Measurements from ENCODE around the gene EEPD1.
"Not testable (repeated sequence)": the region's sequence is repeated elsewhere in the genome, so short reads cannot be mapped to it uniquely, and the experiment has no call there.

The EEPD1 gene

DNA sequence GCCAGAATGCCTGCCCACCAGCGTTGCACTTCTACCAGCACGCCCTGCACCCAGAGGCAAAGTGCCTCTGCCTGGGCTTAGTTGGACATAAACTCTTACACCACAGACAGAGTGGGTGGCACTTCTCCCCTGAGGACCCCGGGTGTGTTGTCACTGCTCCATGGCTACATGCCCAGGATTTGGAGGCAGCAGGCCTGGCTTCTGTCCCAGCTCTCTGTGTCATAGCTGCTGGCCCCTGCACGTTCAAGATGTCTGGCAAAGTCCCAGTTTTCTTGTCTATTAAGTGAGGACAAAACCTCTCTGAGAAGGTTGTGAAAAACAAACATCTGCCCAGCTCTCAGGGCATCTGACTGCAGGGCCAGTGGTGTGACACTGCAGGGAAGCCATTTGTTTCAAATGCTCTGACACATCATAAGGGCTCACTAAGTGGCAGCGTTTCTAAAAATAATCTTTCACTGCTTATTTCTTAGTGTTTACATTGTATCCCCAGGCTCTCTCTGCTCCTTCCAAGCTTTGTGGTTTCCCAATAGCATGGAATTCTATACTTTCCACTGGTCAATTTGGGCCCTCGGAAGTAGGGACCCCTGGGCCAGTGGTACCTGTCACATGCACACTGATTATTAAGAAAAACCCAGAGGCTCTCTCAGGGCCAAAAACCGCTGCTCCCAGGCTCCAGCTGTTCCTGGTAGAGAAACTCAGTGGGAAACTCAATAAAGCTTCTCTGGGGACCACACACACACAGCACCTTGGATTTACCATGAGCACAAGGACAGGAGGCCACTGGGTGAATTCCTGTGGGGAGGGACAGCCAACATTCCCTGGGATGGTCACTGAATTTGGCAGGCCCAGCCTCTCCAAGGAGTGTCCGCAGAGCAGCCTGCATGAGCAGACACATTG lies 150.4 kb downstream of the EEPD1 start:
- no peak for DNase-seq

DNA sequence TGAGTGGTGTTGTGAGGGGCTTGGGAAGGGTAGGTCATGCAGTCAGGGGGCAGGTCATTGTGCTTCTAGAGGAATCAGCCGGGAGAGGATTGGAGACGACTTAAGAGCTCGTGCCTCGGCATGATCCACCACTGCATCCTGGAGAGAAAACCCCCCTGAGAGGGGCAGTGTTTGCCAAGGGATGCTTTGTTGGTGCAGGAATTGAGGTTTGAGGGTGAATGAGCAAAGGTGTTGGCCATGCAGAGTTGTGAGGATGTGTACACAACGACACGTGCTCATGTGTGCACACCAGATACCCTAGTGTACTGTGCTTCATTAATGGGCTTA lies 151.0 kb downstream of the EEPD1 start:
- DNase-seq: no peak

DNA sequence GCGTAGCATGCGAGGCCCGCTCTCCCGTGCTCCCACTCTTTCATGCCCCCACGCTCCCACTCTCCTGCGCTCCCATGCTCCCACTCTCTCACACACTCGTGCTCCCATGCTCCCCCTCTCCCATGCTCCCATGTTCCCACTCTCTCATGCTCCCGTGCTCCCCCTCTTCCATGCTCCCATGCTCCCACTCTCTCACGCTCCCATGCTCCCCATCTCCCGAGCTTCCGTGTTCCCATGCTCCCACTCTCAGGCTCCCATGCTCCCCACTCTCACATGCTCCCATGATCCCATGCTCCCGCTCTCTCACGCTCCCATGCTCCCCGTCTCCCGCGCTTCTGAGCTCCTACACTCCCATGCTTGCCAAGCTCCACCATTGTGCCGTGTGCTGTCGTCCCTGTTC lies 152.2 kb downstream of the EEPD1 start:
- DNase-seq: no peak

DNA sequence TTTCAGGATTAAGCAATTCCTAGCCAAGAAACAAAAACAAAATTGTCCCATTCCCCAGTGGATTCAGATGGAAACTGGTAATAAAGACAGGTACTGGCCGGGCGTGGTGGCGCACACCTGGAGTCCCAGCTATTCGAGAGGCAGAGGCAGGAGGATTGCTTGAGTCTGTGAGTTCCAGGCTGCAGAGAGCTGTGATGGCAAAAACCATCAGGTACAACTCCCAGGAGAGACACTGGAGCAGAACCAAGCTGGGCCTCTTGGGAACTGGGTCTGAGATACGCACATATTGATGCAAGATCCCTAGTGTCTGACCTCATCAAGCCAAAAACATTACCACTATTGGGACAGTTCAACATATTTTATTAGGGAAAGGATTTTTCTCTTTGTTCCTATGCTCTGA lies 152.6 kb downstream of the EEPD1 start:
- DNase-seq: no peak

DNA sequence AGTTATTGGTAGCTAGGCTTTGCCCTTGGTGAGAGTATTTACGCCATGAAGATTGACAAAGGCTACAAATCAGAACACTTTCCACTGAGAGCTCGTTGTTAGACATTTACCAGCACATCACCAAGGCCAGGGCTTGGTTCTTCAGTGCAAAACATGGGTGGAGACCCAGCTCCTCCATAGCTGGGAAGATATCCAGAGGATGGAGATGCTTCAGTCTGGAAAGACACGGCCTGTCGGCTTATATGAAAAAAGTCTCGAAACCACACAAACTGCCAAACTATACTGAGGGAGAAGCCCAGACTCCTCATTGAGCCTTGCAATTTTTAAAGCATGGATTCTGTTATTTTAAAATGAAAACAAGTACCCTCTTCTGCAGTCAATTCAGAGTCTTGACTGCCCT lies 153.2 kb downstream of the EEPD1 start:
- no peak for DNase-seq

DNA sequence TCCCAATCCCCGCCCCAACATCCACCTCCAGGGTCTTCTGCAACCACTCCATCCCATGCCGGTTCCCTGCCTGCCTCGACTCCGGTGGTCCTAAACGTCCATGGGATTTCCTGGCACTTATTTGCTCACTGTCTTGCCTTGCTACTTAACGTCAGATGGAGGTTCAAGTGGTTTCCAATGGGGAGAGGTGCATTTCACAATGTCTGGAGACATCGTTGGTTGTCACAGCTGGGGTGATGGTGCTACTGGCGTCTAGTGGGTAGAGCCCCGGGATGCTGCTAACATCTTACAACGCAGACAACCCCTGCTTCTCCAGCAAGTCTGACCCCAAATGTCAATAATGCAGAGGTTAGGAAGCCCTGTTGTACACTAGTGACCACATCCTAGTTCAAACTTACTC lies 153.7 kb downstream of the EEPD1 start:
- no peak for DNase-seq

DNA sequence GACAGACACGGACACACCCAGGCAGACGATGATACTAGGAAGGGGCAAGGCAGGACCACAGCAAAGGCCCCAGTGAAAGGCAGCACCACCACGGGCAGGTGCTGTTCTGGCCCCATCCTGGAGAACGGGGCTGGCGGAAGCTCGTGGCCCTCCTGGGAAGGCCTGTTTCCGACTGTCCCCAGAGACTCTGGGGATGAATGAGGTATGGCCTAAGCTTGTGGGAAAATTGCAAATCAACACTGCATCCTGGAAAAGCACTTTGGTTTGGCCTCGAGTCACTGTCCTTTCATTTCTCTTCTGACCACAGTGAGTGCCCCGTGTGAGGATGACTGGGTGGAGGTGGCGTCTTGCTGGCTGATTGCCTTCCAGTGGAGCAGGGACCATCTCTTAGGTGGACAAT lies 155.0 kb downstream of the EEPD1 start:
- no peak for DNase-seq

DNA sequence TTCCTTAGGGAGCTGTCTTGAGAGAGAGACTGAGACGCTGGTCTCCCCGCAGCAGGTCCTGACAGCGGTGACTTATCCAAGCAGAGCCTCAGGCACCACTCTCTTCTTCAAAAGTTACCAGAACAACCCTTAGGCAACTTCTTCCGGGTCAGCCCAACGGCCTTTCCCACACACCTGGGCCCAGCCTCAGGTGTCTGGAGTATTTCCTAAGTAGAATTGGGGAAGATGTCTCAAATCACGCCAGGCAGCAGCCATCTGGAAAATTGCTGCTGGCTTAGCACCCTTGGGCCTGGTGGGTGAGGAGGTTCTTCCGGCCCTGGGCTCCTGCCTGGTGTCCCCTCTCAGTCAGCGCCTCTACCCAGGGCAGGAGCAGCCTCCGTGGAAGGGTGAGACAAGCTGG lies 156.2 kb downstream of the EEPD1 start:
- no peak for DNase-seq

DNA sequence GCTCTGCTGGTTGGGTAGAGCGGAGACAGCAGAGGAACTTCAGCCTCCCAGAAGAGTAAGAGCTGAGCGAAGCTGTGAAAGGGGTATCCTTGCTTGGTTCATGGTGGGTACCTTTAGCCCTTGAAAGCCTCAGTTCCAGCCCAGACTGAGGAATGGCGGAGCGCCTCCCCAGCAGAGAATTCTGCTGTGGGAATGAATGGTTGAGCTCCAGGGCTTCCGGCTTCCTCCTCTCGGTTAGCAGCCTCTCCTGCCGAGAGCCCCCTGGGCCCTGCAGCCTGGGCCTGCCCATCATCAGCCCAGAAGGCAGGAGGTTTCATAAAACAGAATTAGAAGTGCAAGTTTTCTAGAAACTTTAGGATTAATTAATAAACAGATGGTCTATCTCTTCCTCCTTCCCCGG lies 156.7 kb downstream of the EEPD1 start:
- DNase-seq: no peak

DNA sequence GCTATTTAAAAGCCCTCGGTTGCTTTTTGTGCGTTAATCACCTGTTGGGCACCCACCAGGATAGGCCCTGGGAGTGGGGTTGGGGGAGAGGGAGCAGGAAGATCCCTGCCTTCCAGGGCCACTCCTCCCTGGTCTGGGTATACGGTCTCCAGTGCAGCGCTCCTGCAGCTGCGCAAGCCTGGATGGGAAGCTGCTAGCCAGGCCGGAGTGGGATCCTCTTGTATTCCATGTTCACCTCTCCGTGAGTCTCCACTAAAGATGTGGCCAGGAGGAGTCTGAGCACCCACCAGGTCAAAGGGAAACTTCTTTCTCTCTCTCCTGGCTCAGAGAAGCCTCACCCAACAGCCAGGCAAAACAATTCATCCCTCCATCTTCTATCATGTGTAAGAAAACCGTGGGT lies 157.8 kb downstream of the EEPD1 start:
- DNase-seq: no peak

DNA sequence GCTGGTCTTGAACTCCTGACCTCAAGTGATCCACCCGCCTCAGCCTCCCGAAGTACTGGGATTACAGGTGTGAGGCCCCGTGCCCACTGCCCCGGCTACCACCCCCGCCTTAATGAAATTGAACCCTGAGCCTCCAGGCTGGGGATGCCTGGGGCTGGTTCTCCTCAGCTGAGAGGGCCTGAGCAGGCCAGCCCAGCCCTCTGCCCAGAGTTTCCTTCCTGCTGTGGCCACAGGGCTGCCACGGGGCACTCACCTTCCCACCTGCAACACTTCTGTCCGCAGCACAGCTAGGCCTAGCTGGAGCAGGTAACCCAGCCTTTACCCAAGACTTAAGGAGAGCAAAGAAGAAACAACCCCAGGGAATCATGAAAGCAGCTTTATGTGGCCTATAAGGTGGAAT lies 158.5 kb downstream of the EEPD1 start:
- no peak for DNase-seq

DNA sequence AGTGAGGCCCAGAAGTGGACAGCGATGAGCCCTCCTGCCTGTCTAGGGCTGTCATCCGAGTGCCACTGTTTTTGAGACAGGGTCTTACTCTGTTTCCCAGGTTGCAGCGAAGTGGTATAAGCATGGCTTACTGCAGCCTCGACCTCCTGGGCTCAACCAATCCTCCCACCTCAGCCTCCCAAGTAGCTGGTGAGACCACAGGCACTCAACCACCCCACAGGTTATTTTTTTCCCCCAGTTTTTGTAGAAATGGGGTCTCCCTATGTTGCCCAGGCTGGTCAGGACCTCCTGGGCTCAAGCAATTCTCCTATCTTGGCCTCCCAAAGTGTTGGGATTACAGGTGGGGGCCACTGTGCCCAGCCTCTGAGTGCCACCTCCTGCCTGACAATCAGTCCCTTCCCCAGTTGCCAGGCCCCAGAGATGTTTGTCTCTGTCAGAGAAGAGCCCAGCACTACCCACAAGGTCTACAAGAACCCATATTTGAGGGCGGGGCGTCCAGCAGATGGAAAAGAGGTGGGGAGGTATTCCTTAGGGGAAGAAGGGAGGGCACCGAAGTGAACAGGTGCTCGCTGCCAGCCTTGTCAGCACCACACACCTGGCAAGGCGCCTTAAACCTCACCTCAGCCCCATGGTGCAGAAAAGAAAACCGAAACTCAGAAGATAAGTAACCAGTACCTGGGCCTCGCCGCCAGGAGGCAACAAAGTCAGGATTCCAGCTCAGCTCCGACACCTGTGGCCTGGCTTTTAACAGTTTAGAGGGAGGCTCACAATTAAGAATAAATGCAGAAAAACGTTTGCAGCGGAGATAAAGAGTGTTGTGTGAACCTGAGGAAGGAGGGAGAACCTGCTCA lies 159.2 kb downstream of the EEPD1 start:
- DNase-seq: no peak

DNA sequence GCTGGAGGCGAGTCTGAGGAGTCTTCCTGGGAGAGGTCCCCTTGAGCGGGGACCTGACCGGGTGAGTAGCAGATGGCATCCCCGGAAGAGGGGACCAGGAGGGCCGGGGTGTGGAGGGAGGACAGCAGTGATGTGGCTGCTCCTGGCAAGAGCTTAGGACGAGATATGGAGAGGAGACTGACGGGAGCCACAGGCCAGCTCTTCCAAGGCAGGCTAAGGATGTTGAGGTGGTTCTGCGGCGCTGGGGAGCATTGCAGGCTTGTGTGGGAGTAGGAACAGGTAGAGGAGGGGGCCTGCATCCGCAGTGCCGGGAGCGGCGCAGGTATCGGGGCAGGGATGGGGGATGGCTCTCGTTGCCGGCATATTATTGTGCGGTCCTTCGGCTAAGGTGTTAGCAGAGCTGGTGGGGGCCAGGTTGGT lies 159.9 kb downstream of the EEPD1 start:
- DNase-seq: no peak

DNA sequence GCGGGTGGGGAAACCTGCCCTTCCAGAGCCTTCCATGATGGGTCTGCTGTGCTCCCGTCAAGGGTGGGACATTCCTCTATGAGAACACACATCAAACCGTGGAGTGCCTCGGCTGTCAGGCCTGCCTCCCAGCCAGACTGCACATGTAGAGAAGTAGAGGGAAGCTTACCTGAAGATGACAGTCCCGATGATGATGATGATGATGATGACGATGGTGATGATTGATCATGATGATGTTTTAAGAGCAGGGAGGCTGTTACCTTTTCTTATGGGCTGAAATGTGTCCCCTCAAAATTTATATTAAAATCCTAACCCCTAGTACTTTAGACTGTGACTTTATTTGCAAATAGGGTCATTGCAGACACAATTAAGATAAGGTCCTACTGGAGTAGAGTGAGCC lies 160.6 kb downstream of the EEPD1 start:
- DNase-seq: no peak

DNA sequence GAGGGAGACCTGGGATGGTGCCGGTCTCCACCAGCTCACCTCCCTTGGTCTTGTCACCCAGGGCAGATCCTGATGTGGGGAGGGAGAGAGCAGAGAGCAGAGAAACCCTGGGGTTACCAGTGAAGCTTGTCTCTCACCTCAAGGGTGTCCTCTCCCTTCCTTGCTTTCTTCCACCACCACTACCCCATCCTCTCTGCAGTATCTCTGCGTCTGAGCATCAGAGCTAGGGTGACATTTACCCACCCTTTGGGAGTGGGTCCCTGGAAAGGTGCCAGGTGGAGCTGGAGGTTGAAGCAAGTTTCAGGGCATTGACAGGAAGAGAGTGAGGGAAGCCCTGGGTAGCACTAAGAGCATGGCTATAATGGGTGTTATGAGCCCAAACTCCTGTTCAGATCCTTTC lies 161.4 kb downstream of the EEPD1 start:
- DNase-seq: no peak

DNA sequence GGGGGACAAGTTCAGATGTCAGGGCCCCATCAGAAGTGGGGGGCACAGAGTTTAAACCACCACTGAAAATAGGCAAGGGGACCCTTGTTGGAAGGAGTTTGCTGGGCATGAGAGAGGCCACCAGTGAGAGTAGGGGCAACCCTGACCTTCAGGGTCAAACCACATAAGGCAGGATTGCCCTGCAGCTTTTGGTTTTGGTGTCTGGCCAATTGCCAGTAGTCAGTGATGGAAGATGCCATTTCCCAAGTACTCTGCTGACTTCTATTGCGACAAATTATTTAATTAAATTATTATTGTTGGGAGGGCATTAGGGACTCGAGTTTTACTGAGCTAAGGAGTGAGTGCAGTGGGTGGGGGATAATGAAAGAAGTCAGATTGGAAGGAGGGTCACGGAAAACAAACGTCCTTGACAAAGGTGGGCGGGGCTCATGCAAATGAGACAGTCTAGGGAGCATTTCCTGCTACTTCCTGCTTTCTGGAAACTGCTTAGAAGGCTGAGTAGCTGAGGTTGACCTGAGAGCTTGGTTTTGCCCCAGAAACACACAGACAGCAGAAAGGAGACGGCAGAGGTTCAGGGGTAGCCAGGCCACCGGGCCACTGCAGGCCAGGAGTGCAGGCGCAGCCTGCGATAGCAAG lies 162.4 kb downstream of the EEPD1 start:
- DNase-seq: no peak

DNA sequence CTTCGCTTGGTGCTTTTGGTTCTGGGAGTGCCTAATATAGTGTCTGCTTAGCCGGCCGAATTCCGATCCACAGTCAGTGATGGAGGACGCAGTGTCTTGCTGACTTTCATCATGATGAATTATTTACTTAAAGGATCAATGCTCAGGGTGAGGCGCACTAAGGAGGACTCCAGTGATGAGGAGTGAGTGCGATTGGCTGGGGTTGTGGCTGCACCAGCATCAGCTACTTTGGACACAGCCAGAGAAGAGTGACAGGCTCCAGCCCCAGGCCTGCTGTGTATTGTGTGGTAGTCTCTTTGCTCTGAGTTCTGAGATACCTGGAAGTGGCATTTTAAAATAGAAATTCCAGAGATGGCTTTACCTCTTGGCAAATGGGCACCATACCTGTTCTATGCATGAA lies 163.3 kb downstream of the EEPD1 start:
- DNase-seq: no peak

DNA sequence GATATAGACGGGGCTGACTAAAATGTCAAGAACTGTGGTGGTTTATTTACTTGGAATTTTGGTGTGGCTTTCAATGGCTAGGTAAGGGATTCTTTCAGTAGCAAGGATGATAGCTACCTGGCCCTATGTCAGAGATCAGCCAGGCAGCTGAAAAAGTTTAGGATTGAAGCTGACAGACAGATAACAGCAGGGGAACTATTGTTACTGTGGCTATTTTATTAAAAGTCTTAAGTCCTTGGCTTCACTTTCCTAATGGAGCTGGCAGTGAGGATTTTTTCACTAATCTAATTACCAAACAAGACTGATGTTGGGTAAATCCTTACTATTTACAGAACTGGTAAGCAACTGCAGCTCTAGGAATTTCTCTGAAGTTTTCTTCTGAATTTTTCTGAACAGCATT lies 164.2 kb downstream of the EEPD1 start:
- DNase-seq: no peak

DNA sequence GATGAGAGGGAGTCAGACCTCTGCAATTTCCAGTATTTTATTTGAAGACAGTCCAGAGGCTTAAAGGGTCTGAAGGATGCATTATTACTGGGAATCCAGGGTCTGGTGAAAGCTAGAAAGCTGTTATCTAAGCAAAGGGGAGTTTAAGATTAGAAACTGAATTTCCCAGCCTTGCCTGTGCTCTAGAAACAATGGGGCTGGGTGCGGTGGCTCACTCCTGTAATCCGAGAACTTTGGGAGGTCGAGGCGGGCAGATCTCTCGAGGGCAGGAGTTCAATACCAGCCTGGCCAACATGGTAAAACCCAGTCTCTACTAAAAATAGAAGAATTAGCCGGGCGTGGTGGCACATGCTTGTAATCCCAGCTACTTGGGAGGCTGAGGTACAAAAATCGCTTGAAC lies 165.1 kb downstream of the EEPD1 start:
- DNase-seq: no peak

DNA sequence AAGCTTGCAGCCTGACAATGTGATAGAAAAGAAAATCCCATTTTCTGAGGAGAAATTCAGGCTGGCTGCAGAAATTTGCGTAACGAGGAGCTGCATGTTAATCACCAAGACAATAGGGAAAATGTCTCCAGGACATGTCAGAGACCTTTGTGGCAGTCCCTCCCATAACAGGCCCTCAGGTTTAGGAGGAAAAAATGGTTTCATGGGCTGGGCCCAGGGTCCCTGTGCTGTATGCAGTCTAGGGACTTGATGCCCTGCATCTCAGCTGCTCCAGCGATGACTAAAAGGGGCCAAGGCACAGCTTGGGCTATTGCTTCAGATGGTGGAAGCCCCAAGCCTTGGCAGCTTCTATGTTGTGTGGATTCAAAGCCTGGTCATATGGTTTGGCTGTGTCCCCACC lies 168.2 kb downstream of the EEPD1 start:
- not testable (repeated sequence) for DNase-seq

DNA sequence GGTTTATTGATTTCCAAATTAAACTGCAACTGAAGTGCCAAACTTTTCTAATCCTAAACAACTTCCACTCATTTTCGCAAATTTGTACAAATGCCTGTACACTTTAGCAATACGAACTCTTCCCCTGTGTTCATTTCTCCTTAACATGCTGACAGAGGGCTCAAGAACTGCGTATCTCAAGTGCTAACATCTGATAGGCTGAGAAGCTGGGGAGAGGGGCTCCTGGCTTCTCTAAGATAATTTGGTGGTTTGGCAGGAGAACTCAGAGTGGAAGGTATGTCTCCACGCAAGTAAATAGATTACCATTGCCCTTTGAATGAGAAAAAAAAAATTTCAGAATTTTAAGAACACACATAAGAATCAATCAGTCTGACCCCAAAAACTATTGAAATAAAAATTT lies 183.3 kb downstream of the EEPD1 start:
- DNase-seq: no peak

DNA sequence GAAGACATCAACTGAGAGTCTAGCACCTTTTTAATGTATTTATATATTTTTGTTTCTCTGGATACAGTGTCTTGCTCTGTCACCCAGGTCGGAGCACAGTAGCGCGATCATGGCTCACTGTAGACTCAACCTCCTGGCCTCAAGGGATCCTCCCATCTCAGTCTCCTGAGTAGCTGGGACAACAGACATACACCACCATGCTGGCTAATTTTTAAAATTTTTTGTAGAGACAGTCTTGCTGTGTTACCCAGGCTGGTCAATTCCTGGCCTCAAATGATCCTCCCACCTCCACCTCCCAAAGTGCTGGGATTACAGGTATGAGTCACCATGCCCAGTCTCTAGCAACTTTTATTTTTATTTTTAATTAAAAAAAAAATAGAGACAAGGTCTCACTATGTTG lies 185.2 kb downstream of the EEPD1 start:
- DNase-seq: no peak

DNA sequence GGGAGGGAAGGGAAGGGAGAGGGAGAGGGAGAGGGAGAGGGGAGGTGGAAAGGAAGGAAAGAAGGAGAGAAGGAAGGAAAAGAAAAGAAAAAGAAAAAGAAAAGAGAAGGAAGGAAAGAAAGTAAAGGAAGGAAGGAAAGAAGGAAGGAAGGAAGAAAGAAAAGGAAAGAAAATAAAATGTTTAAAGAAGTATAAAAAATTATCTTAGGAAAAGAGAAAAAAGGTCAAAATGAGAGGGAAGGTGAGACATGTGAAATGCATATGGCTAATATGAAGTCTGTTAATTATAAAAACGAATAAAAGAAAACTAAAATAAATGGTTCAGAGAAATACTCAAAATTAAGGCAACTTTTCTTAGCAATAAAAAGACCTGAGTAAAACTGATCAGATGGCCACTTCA lies 190.5 kb downstream of the EEPD1 start:
- DNase-seq: no peak

DNA sequence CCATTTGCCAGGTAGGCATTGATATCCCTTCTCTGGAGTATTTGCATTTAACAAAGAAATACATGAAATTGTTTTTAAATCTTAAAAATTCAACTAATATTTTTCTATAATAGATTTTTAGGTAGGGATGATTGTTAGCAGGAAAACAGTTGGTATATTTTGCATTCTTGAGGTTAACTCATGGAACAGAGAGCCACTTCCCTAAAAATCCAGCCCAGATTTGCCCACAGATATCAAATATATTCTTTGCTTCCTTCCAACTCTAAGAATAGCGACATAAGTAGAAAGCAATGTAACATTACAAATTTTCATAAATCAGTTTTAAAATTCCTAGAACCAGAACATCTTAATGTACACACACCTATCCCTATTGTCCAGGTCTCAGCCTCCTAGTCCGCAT lies 191.6 kb downstream of the EEPD1 start:
- no peak for DNase-seq

Measured in effector CD8-positive, alpha-beta T cell (primary cell).